Germinal center (tissue), 1 donor: ENCODE data around the gene TIMMDC1.
"Not testable (repeated sequence)": the region's sequence is repeated elsewhere in the genome, so short reads cannot be mapped to it uniquely, and the experiment has no call there.

Experiments used
- DNase-seq: peaks from one replicate; pipeline ENCODE4 v3.0.0; 2012; ENCODE audit warnings: mixed read lengths, low spot score

TIMMDC1 gene

DNA sequence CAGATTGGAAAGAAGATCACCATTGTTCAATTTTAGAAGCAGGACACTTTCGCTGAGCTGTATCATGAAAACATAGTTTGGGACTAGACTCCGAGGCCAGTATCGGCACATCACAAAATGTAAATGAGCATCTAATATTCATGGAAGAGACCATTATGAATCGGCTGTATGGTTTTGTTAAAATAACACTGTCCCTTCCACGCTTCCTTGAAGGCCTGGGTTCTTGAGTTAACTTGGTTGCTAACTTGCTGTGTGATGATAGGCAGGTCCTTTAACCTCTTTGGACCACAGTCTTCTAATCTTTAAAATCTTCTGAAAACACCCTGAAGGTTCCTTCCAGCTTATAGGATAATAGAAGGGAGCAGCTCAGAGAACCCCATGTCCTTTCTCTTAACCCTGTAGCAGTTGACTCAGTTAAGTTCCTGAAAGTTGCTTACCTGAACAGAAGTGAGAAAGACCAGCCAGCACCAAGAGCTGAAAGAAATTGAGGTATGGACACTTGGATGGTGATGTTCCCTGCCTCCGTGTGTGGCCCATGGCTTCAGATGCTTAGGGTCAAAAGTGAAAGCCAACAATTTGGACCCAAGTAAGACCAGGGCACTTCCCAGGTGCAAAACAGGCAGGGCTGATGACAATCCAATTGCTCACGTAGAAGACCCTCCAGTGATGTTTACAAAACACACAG lies 59.0 kb downstream of the TIMMDC1 start:
- no peak for DNase-seq

DNA sequence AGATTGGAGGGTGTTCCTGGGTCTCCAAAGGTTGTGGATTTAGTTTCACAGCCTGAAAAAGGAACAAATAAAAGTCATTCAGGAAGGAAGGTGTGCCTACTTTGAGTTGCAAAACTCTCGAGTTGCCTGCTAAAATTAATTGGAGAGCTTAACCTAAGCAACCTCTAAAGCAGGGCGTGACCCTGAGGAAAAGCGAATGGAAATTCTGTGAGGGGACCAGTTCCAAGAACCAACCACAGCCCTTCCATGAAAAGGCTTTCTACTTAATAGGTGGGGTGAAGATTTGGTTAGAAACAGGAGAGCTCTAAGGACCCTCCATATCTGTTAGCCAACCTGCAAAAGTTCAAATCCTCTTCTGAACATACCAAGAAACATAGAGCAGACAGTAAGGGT lies 59.5 kb downstream of the TIMMDC1 start:
- no peak for DNase-seq

DNA sequence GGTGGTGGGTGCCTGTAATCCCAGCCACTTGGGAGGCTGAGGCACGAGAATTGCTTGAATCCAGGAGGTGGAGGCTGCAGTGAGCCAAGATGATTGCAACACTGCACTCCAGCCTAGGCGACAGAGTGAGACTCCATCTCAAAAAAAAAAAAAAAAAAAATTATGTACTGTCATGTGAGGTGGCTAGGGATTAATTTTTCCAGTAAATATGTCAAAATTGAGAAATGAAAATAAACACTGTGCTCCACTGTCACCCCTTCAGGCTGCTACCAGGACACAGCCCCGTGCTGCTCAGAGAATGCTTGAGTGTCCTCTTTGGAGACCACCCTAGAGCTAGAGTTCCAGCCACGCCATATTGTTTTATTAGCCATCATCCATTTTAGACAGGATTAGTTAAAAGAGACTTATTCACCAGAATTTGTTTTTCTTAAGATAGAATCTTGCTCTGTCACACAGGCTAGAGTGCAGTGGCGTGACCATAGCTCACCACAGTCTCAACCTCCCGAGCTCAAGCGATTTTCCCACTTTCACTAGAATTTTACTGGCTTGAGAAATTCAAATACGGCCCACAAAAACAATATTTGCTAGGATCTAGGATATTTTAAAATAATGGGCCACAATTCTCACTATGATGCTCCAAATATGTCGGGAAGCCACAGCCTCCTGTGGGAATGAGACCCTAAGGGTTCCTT lies 60.4 kb downstream of the TIMMDC1 start:
- no peak for DNase-seq

DNA sequence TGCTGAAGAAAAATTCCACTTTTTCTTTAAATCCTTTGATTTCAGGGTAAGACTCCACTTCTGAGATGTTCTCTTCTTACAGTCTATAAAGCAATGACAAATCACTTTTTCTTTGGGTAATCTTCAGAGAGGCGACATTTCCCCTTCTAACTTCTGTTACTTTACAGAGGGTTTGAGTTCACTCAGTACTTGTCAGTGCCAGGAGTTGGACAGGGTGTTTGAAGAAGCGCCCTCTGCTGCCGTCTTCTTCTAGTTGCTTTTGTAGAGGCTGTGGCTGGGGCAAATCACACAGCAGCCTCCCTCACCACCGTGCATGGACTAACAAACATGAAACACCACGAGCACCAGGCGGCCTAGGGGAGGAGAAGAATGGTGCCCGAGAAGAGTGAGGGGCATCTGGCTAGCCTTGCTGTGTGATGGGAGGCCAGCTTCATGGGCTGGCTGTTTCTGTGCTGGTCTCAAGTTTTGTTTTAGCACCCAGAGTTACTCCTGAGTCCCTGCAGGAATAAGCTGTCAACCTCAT lies 61.2 kb downstream of the TIMMDC1 start, which contains the start of gene CD80:
Gene CD80, minus strand, starts transcription at position 174 of the 523 bp plus-strand sequence. CDS start 1,886 bp downstream, outside the sequence.
- DNase-seq: peak; percentile 69

DNA sequence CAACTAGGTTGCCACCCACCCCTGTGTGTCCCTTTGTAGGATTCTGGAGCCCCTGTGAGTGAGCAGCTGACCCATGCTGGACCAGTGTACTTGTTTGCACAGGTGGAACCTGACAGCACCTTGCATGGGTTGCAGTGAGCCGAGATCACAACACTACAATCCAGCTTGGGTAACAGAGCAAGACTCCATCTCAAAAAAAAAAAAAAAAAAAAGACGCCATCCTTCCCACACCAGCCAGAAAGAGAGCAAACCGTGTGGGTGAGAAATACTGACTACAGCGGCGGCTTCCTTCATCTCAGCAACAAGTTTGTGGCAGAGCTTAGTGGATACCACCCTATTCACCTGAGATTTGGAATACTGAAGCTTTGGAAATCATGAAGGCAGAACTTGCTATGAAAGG lies 61.8 kb downstream of the TIMMDC1 start:
- no peak for DNase-seq

DNA sequence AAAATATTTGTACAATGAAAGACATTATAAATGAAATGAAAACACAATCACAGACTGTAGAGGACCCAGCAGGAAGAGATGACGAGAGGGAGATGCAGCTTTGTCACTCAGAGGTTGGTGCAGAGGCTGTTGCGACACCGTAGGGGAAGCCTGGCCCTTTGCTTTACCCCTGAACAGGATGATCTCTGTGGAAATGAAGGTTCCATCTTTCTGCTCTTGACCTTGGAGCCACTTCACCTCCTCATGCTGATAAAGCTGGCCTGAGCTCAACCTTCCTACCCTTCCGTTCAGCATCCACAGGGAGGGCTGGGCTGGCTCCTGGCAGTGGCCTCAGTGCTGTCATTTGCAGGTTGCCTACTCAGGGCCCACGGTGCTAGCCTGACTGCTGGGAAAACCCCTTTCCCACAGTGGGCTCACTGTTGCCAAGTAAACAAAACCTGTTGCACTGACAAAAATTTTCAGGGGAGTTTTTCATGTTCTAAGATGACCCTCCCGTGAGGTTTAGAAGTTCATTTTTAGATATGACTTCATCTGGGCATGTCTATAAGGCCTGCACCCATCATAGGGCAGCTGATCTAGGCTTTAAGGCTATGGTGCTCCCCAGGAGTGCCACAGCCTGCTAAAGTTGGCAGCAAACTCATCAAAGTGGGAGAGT lies 64.1 kb downstream of the TIMMDC1 start:
- DNase-seq: peak; percentile 72

DNA sequence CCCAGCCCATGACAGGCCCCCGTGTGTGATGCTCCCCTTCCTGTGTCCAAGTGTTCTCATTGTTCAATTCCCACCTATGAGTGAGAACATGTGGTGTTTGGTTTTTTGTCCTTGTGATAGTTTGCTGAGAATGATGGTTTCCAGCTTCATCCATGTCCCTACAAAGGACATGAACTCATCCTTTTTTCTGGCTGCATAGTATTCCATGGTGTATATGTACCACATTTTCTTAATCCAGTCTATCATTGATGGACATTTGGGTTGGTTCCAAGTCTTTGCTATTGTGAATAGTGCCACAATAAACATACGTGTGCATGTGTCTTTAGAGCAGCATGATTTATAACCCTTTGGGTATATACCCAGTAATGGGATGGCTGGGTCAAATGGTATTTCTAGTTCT lies 65.0 kb downstream of the TIMMDC1 start:
- not testable (repeated sequence) for DNase-seq

DNA sequence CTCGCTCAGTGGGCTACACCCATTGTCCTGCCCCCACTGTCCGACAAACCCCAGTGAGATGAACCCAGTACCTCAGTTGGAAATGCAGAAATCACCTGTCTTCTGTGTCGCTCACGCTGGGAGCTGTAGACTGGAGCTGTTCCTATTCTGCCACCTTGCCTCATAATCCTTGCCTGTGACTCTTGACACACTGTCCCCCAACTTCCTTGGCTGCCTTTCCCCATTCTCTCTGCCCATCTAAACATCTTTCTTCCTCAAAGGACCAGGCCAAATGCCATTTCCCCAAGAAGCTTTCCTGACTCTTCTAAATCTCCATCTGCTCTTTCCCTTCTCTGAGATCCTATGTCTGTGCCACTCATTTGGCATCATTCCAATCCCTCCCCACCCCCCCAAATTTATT lies 70.8 kb downstream of the TIMMDC1 start:
- DNase-seq: no peak

DNA sequence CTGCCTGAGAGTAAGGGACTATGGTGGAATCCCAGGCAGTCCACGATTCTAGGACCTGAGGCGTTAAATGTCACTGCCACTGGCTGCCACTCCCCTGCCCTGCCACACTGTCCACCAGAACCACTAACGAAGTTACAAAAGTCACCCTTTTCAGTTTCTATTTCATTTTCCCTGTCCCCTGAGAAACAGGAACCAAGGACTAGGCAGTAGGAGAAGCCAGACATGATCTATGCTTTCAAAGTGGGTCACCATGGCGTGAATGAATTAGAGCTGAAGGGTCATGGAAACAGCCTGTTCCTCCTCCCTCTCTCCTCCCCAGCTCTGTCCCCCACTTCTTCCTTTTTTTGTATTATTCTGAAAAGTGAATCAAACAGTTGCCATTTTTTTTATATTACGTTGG lies 71.9 kb downstream of the TIMMDC1 start:
- no peak for DNase-seq

DNA sequence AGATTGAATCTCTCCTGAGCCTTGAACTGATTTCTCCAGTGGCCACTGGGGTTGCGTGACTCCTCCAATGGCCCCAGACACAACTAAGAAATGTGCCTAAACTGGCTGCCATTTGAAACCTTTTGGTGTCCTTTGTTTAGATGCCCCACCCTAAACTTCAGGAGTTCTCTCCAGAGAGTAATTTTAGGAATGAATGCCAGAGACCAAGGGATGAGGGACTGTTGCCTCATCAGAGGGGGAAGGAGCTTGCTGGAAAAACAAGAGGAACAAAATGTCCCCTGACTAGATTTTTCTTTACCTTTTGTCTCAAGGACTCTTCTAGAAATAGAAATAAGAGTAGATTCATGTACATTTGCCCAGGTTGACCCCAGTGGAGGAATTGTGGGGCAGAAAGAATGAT lies 72.9 kb downstream of the TIMMDC1 start:
- no peak for DNase-seq

DNA sequence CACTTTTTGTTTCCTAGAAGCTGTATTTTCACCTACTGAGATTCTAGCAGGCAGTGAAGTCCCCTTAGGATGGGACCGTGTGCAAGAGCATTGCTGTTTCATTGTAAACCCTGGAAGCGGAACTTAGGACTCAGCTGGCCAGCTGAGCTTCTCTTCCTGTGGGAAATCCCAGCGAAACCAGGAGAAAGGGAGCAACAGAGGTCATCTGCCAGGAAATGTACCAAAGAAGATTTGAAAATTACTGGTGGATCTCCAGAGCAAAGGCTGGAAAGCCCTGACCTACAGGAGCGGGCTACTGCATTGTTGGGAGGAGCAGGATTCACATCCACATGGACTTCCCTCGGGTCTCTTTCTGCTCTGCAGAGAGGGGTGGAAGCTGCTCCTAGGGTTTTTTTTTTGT lies 73.3 kb downstream of the TIMMDC1 start:
- DNase-seq: no peak
